Brain pericyte (primary cell): Measurements from ENCODE around the gene DMRTB1.

Experiments used
- DNase-seq: peaks from one replicate; pipeline ENCODE4 v3.0.0-alpha.2; 2012; ENCODE audit warnings: low read depth, low spot score

DMRTB1 gene

GRCh38 chr1:53485478-53486394, 26.5 kb downstream of the DMRTB1 start:
- peak; percentile 31 for DNase-seq

GRCh38 chr1:53486395-53487026, 27.3 kb downstream of the DMRTB1 start:
- no peak for DNase-seq

DNA sequence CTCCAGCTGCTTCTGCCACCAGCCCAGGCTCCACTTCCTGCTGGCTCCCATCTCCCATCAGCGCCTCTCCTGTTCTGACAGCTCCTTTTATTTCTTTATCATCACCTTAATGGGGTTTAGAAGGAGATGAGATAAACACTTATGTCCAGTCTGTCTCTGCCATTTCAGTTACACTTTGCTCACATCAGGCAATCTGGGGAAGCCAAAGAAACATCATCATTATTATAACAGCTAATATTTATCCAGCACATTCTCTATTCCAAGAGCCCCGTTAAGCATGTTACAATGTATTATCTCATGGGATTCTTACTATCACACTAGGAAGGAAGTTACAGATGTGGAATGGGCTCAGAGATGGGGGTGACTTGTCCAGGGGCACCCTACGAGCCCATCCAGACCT, 31.2 kb downstream of the DMRTB1 start:
- no peak for DNase-seq

DNA sequence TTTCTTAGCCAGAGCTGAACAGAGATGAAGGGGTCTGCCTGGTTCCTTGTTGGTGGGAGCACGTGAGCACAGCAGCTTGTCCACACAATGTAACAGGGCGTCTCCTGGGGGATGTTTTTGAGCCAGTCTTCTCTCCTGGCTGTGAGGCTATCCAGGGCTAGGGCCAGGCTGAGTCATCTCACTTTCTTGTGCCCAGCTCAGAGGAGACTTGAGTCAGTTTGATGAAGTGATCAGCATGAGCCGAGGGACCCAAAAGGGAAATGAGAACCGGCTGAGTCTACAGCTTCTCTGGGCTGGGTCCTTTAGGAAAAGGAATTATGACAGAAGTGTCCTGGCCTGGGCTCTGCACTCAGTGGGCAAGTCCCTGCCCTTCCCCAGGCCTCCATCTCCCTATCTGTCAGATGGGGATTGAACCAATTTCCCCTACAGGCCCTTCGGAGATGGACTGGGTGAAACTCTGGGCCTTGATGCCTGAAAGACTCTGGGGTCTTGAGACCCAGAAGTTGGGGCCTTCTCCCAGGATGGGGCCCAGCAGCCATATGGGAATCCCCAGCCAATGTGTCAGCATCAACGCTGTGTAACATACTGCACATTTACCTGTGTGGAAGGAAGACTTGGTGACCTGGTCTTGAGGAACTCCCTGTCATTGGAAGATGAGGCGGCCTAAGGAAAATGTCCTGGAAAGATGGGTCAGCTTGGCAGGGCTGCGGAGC, 36.6 kb downstream of the DMRTB1 start:
- no peak for DNase-seq

DNA sequence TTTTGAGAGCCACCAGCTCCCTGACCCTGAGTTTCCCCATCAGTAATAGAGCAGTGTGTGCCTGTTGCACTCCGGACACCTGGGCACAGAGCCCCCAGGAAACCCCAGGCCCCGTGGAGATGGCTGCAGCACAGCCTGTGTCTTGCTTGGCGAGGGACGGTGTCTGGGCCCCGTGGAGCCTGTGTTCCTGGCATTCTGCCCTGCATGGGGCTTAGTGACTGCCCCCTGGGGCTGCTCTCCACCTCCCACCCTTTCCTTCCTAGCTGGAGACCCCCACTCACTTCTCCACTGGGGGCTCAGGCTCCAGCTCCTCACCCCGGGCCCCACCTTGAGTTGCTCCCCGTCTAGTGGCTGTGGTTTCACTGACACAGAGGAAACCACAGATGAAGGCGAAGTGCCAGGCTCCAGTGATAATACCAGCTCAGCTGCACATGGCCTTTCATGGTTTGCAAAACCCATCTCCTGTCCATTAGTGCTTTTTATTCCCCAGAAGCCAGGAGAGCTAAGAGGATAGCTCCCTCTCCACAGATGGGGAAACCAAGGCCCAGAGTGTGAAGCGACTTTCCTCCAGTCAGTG, 39.4 kb downstream of the DMRTB1 start:
- no peak for DNase-seq

GRCh38 chr1:53499257-53500203, 40.3 kb downstream of the DMRTB1 start:
- no peak for DNase-seq

DNA sequence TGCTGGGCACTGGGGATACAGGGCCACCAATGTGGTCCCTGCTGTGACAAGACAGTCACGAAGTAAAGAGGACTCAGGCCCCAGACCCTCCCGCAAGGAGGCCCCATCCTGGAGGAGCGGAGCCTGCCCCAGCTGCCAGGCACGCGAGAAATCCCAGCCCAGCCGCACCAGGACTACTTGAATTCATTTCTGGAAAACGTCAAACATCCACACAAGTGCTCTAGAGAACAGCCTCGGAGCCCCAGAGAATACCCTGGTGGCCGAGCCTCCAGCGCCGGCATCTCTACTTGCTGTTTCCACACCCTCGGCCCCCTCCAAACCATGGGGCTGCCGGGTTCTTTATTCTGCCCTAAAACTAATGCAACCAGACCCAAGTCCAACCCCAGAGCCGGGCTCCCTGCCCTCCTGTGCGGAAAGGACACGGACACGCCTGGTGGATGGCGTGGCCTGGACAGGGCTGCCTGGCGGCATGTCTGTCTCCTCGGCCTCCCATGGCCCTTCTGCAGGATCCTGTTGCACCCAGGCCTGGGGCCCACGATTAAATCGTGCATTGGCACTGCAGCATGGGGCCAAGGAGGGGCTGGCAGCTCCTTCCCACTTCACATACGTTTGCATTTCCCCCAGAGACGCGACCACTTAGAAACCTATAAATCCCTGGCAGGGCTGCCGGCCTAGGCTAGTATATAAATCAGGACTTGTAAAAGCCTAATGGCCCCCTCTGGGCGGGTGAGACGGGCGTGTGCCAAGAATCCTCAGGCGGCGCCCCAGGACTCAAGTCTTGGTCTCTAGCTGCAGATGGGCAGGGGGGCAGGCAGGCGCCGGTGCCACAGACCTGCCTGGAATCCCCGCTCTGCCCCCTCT, 41.2 kb downstream of the DMRTB1 start:
- DNase-seq, result no peak

DNA sequence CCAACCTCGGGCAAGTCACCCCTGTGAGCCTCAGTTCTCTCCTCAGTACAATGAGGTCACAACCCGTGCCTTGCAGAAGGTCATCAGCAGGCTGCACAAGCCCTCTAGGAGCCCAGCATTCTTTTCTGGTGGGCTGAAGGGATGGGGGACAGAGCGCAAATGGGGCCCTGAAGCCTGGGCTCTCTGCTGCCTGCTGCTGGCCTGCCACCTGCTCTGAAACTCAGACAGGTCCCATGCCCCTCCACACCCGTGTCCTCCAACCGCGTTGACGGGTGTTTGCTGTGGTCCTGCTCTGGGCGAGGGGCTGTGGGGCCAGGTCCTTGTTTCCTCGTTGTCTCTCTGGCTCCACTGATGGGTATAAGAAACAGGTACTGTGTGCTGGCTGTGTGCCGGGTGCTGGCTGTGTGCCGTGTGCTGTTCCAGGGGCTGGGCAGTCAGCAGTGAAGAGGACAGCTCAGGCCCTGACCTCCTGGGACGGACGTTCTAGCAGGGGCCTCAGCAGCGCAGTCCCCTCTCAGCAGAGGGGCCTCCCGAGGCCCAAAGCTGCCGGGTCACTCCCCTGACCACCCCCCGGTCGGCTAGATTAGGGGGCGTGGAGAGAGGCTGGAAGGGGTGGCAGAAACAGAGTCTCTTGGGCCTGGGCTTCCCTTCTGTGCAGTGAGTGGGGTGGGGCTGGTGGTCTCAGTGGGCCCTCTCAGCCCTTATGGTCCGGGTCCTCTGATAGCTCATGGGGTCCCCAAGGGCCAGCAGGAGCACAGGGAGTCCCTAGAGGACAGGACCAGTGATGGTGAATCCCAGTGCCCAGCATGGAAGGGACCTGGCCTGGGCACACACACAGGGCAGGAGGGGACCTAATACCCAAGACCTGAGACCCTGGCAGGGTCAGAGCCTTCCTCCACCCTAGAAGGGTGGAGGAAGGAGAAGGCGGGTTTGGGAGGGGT, 42.1 kb downstream of the DMRTB1 start:
- no peak for DNase-seq

DNA sequence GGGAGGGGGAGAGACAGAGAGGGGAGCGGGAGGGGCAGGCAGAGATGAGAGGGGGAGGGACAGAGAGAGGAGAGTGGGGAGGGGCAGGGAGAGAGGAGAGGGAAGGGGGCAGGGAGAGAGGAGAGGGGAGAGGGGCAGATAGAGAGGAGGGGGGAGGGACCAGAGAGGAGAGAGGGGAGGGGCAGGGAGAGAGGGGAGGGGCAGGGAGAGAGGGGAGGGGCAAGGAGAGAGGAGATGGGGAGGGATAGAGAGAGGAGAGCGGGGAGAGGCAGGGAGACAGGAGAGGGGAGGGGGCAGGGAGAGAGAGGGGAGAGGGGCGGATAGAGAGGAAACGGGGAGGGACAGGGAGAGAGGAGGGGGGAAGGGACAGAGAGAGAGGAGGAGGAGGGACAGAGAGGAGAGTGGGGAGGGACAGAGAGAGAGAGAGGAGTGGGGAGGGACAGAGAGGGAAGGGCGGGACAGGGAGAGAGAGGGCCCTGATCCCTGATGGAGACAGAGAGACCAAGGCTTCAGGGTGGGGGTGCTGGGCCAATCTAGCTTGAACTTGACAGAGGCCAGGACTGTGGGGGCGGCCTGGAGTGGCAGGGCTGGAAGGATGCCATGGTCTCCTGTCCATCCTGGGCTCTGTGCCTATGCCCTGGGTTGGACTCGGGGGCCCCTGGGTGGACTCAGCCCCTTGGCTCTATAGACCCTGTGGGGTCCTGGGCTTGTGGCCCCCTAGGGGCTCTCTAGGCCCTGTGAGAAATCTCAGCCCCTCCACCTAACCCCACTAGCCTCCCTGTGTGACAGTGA, 43.6 kb downstream of the DMRTB1 start:
- DNase-seq, result no peak

DNA sequence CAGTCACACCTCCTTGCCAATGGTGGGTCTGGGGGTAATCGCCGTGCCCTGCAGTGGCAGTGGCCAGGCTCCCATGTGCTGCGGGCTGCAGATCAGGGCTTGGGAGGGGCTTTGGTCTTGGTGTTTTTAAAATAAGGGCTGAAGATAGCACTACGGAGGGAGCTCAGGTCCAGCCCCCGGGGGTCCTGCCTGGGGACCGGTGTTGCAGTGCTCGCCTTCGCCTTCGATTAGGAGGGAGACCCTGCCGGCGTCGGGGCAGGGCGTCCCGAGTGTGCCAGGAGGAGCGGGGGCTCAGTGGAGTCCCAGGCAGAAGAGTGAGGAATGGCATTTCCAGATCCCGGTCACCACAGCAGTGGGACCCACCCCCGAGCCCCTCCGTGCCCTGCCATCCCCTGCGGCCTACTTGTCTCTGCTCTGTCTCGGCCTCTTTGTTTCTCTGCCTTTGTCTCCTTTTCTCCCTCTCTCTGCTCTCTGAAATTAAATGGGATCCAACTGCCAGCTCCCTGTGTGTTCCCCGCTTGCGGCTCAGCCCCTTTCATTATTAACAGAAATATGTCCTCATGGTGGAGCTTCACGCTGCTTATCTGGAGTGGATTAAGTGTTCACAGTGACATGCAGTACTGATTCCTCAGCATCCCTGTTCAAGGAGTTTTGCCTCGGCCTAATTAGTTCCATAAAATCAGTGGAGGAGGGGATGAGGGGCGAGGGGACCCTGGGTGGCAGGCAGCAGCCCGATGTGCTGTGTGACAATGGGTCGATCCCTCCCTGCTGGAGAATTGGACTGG, 44.4 kb downstream of the DMRTB1 start:
- DNase-seq, result no peak

DNA sequence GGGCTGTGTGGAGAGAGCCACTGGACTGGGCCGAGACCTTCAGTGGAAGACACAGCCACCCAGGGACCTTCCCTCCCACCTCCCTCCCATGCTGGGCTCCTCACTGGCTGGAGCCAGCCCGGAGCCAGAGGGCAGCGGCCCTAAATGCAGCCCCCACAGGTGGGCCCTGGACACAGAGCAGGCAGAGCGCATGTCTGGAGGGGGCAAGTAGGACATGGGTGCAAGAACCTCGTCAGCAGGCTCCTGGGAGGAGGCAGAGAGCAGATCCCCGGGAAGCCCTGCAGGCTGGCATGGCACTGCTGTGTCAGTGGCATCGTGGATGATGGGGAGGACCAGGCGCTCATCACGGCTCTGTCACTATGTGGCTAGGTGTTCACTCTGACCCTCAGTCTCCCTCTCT, 45.7 kb downstream of the DMRTB1 start:
- DNase-seq, result no peak

DNA sequence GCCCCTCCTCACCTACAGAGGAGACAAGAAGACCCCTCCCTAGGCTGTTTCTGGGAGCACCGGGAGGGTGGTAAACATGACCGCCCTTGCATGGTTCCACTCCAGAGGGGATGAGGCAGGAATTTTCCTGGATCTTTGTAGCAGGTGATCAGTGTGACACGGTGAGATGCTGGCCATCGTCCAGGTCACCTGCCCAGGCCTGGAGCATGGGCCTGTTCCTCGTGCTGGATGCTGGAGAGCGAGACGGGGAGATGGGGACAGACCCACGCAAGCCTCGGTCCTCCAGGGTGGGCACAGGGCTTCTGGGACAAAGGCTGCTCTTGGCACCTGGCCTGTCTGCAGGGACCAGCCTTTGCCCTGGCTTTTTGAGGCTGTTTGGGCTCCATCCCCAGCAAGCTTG, 46.2 kb downstream of the DMRTB1 start:
- no peak for DNase-seq

DNA sequence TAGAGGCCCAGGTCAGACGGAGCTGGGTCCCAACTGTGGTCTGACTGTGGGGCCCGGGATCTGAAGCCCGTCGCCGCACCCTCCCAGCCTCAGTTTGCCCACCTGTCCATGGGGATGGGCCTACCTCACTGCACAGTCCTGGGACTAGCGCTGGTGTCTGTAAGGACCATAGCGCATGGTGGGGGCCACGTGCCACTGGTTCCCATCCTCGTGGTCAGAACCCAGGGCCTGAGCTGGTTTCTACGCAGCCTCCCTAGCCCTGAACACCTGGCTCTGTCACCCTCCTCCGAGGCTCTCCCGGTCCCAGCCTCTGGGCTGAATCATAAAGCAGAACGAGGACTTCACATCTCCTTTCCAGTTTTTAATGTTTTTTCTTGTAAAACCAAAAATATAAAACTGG, 46.7 kb downstream of the DMRTB1 start:
- DNase-seq, result no peak

DNA sequence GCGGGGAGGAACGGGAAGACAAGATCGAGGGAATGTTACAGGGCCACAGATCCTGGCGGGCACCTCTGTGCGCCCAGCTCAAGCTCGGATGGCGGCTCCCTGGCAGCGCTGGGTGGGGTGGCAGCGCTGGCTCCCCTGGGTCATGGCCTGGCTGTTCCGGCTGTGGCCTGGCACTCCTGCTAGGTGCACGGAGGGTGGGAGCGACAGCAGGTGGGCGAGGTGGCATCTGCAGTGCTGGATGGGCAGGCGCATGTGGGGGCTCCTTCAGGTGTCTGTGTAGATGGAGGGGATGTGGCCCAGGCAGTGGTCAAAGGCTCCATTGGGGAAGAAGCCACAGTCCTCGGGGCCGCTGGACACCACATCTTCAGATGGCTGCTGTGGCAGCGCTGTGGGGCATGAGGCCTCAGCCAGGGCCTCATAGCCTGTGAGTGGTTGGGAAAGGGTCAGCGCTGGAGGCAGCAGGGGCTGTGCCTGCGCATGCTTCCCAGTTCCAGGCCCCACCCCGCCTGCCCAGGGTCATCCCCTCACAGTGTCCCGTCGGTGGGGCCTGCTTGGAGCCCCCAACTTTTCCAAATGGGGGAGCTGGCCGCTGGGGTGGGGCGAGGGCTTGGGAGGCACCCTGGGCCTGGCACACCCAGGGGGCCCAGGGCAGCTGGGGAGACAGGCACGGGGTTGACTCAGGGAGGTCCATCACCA, 47.3 kb downstream of the DMRTB1 start:
- DNase-seq, result no peak

DNA sequence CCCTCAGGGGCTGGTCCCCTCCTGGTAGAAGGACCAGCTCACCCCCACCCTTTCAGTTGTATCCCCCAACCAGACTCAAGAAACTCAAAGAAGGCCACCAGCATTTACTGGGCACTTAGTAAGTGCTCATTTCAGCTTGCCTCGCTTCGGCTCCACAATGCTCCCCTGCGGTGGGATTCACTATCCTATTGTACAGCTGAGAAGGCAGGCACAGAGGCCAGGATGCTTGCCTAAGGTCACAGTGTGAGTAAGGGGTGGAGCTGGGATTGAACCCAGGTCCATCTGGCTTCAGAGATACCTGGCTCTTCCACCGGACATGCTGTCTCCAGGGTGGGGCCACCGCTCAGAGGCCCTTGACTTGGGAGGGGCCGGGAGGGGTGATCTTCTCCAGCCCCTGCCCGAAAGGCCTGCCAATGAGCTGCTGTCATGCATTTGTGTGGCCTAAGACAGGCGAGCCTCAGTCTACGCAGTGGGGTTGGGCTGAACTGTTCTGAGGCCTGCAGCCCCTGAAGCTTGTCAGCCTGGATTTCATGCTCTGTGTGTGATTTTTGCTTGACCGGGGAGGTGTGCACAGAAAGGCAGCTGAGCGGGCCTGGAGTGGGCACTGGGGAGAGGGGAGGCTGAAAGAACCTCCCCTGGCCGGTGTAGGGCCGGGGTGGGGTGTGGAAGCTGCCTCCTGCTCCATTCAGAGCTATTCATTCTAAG, 48.1 kb downstream of the DMRTB1 start:
- no peak for DNase-seq
